NCI-H2196 treated with DMSO at 0.1 percent for 48 hours (cell line): ENCODE measurements around the gene GJB5.

ENCODE experiments used
- DNase-seq: peaks from one replicate; lab custom pipeline; 2025; ENCODE audit not compliant: unreplicated experiment; lab: John Stamatoyannopoulos, UW

Gene GJB5

GRCh38 chr1:34794001-34794789 lies 39.3 kb downstream of the GJB5 start:
- no peak for DNase-seq

GRCh38 chr1:34794790-34795180 lies 39.9 kb downstream of the GJB5 start:
- no peak for DNase-seq

- DNase-seq, result no peak
Measured at GRCh38 chr1:34795916-34796315, 41.1 kb downstream of the GJB5 start.

- DNase-seq, result no peak
Measured at GRCh38 chr1:34796990-34797389, 42.1 kb downstream of the GJB5 start.

- DNase-seq, result no peak
Measured at GRCh38 chr1:34800214-34800613, 45.4 kb downstream of the GJB5 start.

- DNase-seq, result no peak
Measured at GRCh38 chr1:34803770-34804169, 48.9 kb downstream of the GJB5 start.

GRCh38 chr1:34806396-34806795 lies 51.5 kb downstream of the GJB5 start:
- DNase-seq, result no peak
